Measurements from ENCODE around the gene SPOCK3. TPM values are rescaled to one million over a fixed set of nuclear protein-coding genes. Genes with fewer than 3 reads are reported as not detected.
"Not testable (repeated sequence)": the region's sequence is repeated elsewhere in the genome, so short reads cannot be mapped to it uniquely, and the experiment has no call there.

Gene SPOCK3
- total and polyA plus RNA-seq, 11 donors = 0.06 to 3.0 (median 1.1) TPM; not detected in 1

DNA sequence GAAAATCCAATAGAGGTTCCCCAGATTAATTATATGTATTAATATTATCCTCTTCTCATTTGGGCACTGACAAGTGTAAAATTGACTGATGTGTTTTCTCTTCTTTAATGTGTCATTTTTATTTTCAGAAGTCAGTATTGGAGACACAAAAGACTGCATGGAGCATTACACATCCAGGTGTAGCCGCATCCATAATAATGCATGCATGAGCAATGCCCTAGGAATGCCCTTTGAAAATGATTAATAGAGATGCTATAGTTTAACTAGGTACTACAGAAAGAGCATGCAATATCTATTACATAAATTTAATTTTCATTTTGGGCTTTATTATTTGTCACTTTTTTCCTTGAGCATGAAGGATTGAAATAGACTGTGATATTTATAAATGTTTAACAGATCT is 509.9 kb downstream of the SPOCK3 start:
- 78 to 91% (median 86%) methylated on average over 1 of the region's 1 CpG for WGBS, 4 donors
- Histone ChIP-seq H3K27ac (no peak overlapping the region), H3K36me3 (no peaks in the 10 kb centered on the region), H3K4me1 (no peaks in the 10 kb centered on the region), H3K27me3 (no peaks in the 10 kb centered on the region), H3K4me3 (no peak overlapping the region), H3K9me3 (no peaks in the 10 kb centered on the region)
- TF ChIP-seq POLR2A (IDR thresholded peaks at IDR 0.05) = no peak
- TF ChIP-seq, protein P1, sequence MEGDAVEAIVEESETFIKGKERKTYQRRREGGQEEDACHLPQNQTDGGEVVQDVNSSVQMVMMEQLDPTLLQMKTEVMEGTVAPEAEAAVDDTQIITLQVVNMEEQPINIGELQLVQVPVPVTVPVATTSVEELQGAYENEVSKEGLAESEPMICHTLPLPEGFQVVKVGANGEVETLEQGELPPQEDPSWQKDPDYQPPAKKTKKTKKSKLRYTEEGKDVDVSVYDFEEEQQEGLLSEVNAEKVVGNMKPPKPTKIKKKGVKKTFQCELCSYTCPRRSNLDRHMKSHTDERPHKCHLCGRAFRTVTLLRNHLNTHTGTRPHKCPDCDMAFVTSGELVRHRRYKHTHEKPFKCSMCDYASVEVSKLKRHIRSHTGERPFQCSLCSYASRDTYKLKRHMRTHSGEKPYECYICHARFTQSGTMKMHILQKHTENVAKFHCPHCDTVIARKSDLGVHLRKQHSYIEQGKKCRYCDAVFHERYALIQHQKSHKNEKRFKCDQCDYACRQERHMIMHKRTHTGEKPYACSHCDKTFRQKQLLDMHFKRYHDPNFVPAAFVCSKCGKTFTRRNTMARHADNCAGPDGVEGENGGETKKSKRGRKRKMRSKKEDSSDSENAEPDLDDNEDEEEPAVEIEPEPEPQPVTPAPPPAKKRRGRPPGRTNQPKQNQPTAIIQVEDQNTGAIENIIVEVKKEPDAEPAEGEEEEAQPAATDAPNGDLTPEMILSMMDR (IDR thresholded peaks at IDR 0.05) = no peak
- DNase-seq (no peak), ATAC-seq (no peak)
- intact Hi-C loops (cut with DNase I) = no loop called here

DNA sequence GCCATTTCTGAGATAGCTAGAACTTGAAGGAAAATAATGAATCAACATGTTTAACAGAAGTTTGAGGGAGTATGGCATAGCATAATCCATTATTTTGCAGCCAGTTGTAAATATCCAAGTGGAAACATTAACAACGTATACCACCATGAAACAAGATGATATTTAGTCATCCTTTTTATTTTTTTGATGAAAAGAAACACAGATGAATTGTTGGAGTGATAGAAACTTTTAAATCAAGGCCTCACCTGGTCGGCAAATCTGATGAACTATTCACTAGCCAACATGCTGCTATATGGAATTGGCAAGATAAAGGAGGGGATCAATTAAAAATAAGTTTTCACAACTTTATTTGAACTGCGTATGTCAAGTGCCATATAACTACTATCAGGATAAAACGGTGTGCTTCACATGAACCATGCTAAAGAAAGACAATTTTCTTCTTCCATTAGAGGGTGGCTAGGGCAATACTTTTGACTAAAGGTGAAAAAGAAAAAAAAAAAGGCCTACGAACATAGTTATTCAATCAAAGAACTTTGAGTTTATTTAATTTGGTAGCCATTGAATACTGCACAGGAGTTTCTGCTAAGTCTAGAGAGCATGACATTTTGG is 510.7 kb downstream of the SPOCK3 start:
- WGBS, 4 donors = 78 to 85% (median 79%) methylated on average over 5 of the region's 5 CpGs
- Histone ChIP-seq H3K27ac (no peak overlapping the region), H3K36me3 (no peaks in the 10 kb centered on the region), H3K4me1 (no peaks in the 10 kb centered on the region), H3K27me3 (no peaks in the 10 kb centered on the region), H3K9me3 (no peaks in the 10 kb centered on the region), H3K4me3 (no peak overlapping the region)
- ATAC-seq (no peak), DNase-seq (no peak)
- intact Hi-C loops (cut with DNase I) = no loop called here
- TF ChIP-seq POLR2A (IDR thresholded peaks at IDR 0.05) = no peak
- TF ChIP-seq, protein P1 (IDR thresholded peaks at IDR 0.05) = no peak

DNA sequence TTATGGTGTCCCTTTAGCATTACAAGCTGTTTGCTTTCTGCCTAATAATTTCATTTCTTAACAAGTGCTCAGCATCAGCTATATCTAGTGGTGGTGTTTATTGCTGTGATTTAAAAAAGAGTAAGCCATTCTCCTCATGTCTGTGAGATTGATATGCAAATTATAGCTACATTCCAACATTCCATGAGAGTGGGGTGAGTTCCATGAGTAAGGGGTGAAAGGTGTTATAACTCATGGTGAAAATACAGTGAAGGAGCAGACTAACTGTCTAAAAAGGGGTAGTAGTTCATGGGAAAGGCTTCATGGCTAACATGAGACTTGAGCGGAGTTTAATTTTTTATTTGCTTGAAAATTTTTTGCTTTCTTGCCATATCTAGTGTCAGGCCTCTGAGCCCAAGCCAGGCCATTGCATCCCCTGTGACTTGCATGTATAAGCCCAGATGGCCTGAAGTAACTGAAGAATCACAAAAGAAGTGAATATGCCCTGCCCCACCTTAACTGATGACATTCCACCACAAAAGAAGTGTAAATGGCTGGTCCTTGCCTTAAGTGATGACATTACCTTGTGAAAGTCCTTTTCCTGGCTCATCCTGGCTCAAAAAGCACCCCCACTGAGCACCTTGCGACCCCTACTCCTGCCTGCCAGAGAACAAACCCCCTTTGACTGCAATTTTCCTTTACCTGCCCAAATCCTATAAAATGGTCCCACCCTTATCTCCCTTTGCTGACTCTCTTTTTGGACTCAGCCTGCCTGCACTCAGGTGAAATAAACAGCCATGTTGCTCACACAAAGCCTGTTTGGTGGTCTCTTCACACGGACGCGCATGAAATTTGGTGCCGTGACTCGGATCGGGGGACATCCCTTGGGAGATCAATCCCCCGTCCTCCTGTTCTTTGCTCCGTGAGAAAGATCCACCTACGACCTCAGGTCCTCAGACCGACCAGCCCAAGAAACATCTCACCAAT is 518.3 kb downstream of the SPOCK3 start:
- ATAC-seq; H3K4me3 ChIP-seq; DNase-seq; H3K27ac ChIP-seq; intact Hi-C loops (cut with DNase I); H3K4me1 ChIP-seq; H3K36me3 ChIP-seq; H3K27me3 ChIP-seq: not testable (repeated sequence)
- peaks cover 0 to 22% (median 2%) of the 10 kb centered on the region in 12 donors for H3K9me3 ChIP-seq
- 61 to 92% (median 87%) methylated on average over 12 of the region's 12 CpGs for WGBS, 4 donors

DNA sequence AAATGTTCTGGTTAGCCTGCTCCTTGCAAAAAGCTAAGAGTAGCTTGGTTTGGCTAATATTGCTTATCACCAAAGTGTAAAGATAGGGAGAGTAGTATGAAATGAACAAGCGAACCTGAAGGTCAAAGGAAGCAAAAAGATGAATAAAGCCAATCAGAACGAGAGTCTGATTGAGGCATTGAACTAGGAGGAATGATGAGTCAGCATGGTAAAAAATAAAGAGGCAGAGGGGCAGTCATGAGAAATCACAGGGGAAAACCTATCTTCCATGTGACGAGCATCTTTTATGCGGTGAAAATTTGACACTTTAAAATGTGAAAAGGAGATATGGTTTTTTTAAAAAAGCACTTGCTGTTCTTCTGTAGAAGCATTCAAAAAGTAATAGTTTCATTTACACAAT is 533.7 kb downstream of the SPOCK3 start:
- Histone ChIP-seq H3K36me3 (no peaks in the 10 kb centered on the region), H3K9me3 (peaks cover 0 to 30% (median 12%) of the 10 kb centered on the region in 12 donors), H3K4me3 (no peak overlapping the region), H3K27ac (no peak overlapping the region), H3K27me3 (no peaks in the 10 kb centered on the region), H3K4me1 (no peaks in the 10 kb centered on the region)
- WGBS, 4 donors = 63 to 76% (median 68%) methylated on average over 4 of the region's 4 CpGs
- DNase-seq (no peak), ATAC-seq (no peak)
- TF ChIP-seq, protein P1 (IDR thresholded peaks at IDR 0.05) = no peak
- TF ChIP-seq POLR2A (IDR thresholded peaks at IDR 0.05) = no peak
- intact Hi-C loops (cut with DNase I) = no loop called here
